MCF 10A (cell line): Measurements from ENCODE around the gene KLHDC10. TPM values are rescaled to one million over a fixed set of nuclear protein-coding genes. Genes with fewer than 3 reads are reported as not detected.

ENCODE experiments used
- BruUV-seq: library from RNA; stranded (reverse); fragments of 400-500 nt; replicated peaks from 2 replicates; lab custom pipeline; 2021; lab: Mats Ljungman, UMichigan
- CTCF ChIA-PET: fragments of 300-600 bp; sonication (Branson Sonifier 250); formaldehyde crosslinking; extraction: SDS; loops from one replicate; lab custom pipeline; 2021; ENCODE audit warnings: antibody characterized with exemption, inconsistent platforms; lab: Yijun Ruan, JAX
- POLR2A ChIA-PET: fragments of 300-600, 350-650 bp; sonication (Branson Sonifier 250); formaldehyde crosslinking; extraction: SDS; loops from one replicate; lab custom pipeline; 2020; ENCODE audit warnings: antibody characterized with exemption, inconsistent platforms; lab: Yijun Ruan, JAX
- DNase-seq: peaks from one replicate; pipeline ENCODE4 v3.0.0-alpha.2; 2018; ENCODE audit not compliant: unreplicated experiment
- H3K27ac Mint-ChIP-seq: one replicate; pipeline ENCODE4 v1.8.0; 2022; ENCODE audit warnings: mild to moderate bottlenecking, low read depth, mixed read lengths; ENCODE audit not compliant: unreplicated experiment
- H3K27me3 Mint-ChIP-seq: one replicate; pipeline ENCODE4 v1.8.0; 2022; ENCODE audit warnings: mixed read lengths; ENCODE audit not compliant: insufficient read depth, unreplicated experiment
- H3K36me3 Mint-ChIP-seq: one replicate; pipeline ENCODE4 v1.8.0; 2022; ENCODE audit warnings: mild to moderate bottlenecking, moderate library complexity, mixed read lengths; ENCODE audit not compliant: insufficient read depth, unreplicated experiment
- H3K4me1 Mint-ChIP-seq: one replicate; pipeline ENCODE4 v1.8.0; 2022; ENCODE audit warnings: mixed read lengths; ENCODE audit not compliant: insufficient read depth, unreplicated experiment
- H3K4me3 Mint-ChIP-seq: one replicate; pipeline ENCODE4 v1.8.0; 2022; ENCODE audit warnings: mild to moderate bottlenecking, moderate library complexity, mixed read lengths; ENCODE audit not compliant: unreplicated experiment
- H3K9me3 Mint-ChIP-seq: one replicate; pipeline ENCODE4 v1.8.0; 2022; ENCODE audit warnings: mixed read lengths; ENCODE audit not compliant: unreplicated experiment
- intact Hi-C: fragments of 100-400 bp; cut with micrococcal nuclease; formaldehyde crosslinking; loops from 2 replicates; pipeline ENCODE4 v1.14.1; 2022
- total RNA-seq: library from RNA; stranded (reverse); gene quantifications from 2 replicates; pipeline ENCODE4 v1.2.3, GENCODE V29; 2022
- TF ChIP-seq, protein P1 (sequence below): fragments of 200-600 bp; IDR thresholded peaks from one replicate; pipeline ENCODE4 v1.8.0; 2022; ENCODE audit warnings: antibody characterized with exemption, mild to moderate bottlenecking; ENCODE audit not compliant: unreplicated experiment

The KLHDC10 gene
- total RNA-seq, 1 experiment from 2014 or later: 25.8 TPM

DNA sequence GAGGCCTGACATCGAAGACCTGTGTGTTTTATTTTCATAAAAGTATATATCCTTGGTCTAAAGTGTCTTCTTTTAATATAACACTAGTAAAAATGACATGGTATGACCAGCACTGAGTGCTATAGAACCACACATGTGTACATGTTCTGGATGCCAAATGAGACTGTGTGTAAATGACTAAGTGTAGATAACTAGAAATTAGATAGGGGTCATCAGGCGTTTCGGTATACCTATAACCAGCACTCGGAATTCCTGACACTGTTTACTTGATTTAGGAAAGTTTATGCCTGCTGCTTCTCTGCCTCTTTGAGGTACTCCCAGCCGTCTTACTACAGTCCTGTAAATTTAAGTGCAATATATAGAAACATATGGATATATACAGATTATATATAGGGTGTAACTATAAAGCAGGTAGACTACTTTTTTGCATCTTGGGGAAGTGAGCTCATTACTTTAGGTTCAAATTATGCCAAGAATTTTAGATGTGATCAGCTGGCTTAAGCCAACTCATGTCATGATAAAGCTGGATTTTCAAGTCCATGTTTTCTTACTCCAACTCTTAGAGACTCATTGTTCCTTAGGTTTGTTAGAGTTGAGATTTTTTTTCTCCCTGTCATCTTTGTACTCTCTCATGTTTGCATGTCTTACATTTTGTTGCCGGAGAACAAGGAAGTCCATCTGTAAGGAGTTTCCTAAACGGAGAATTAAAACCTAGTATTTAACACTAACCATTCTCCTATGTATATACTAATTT is 62.9 kb downstream of the KLHDC10 start:
- intact Hi-C loops: no loop called here
- TF ChIP-seq, protein P1, sequence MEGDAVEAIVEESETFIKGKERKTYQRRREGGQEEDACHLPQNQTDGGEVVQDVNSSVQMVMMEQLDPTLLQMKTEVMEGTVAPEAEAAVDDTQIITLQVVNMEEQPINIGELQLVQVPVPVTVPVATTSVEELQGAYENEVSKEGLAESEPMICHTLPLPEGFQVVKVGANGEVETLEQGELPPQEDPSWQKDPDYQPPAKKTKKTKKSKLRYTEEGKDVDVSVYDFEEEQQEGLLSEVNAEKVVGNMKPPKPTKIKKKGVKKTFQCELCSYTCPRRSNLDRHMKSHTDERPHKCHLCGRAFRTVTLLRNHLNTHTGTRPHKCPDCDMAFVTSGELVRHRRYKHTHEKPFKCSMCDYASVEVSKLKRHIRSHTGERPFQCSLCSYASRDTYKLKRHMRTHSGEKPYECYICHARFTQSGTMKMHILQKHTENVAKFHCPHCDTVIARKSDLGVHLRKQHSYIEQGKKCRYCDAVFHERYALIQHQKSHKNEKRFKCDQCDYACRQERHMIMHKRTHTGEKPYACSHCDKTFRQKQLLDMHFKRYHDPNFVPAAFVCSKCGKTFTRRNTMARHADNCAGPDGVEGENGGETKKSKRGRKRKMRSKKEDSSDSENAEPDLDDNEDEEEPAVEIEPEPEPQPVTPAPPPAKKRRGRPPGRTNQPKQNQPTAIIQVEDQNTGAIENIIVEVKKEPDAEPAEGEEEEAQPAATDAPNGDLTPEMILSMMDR: no peak
- no peak overlapping the region for H3K27ac Mint-ChIP-seq
- DNase-seq: no peak
- ChIA-PET POLR2A (no interaction called here), CTCF (no interaction called here)
- no TSS peak for BruUV-seq
- no peaks in the 10 kb centered on the region for H3K4me1 Mint-ChIP-seq
- H3K4me3 Mint-ChIP-seq: no peak overlapping the region
- peaks cover 51% of the 10 kb centered on the region for H3K36me3 Mint-ChIP-seq
- H3K27me3 Mint-ChIP-seq: no peaks in the 10 kb centered on the region
- no peaks in the 10 kb centered on the region for H3K9me3 Mint-ChIP-seq

DNA sequence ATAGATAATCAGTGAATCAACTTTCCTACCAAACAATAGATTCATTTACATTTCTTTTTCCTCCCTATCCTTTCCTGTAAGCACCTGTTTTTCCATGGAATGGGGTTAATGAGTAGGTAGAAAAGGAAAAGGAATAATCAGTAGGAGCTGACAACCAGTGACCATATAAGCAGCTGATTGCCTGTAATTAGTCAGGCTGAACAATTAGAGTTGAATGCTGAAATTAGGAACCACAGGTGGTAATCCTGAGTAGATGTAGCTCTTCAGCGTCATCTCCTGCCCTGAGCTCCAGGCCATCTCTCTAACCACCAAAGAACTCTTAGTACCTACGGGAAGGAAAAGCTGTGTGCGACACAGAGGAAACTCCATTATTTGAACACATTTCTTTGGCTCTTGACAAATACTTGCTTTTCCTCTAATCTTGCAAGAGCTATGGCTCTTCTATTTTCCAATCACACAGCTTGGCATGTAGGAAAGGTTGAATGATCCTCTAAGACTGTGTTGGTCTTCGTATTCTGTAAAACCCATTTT is 63.8 kb downstream of the KLHDC10 start:
- DNase-seq: no peak
- intact Hi-C loops: no loop called here
- POLR2A ChIA-PET: no interaction called here
- Mint-ChIP-seq H3K4me3 (no peak overlapping the region), H3K27me3 (no peaks in the 10 kb centered on the region), H3K9me3 (no peaks in the 10 kb centered on the region), H3K27ac (no peak overlapping the region), H3K4me1 (no peaks in the 10 kb centered on the region), H3K36me3 (peaks cover 52% of the 10 kb centered on the region)
- TF ChIP-seq, protein P1: no peak
- BruUV-seq: no TSS peak
- CTCF ChIA-PET: interaction anchor here (0.6 kb wide), 1 partner anchor 353 kb away, joined by 3 read pairs; no protein-coding TSS in a partner anchor

DNA sequence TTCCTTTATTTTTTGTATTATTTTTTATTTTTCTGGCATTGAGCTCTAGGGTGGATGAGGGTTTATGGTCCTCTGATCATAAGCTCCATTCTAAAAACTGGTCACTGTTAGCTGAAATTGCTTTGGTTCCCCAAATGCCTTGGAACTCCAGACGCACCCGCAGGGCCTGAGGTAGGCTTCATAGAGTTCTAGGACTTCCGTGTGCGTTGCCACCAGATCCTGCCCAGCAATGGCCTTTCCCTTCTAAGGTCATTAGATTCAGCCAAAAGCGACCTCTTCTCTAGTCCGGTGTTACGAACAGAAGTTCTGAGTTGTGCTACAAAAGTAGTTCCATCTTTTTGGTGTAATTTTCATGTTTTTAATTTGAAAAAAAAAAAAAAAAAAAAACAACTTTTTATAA is 64.4 kb downstream of the KLHDC10 start:
- CTCF ChIA-PET: interaction anchor here (0.6 to 1.2 kb wide), 2 partner anchors 25 to 352 kb away, joined by 3 read pairs; no protein-coding TSS in a partner anchor
- TF ChIP-seq, protein P1: no peak
- Mint-ChIP-seq H3K4me3 (no peak overlapping the region), H3K4me1 (no peaks in the 10 kb centered on the region), H3K27me3 (no peaks in the 10 kb centered on the region), H3K36me3 (peaks cover 52% of the 10 kb centered on the region), H3K9me3 (no peaks in the 10 kb centered on the region), H3K27ac (no peak overlapping the region)
- no TSS peak for BruUV-seq
- intact Hi-C loops: no loop called here
- no peak for DNase-seq
- POLR2A ChIA-PET: interaction anchor here (0.6 kb wide), 1 partner anchor 40 kb away, joined by 4 read pairs; no protein-coding TSS in a partner anchor
